Mesodermal cell (in vitro differentiated cells): ENCODE results near the gene RPL27A.

Experiments used
- H3K27ac ChIP-seq: 2 replicates; pipeline ENCODE4 v1.7.0; 2013; ENCODE audit warnings: mild to moderate bottlenecking, low read depth, low read length, moderate library complexity; ENCODE audit not compliant: severe bottlenecking
- H3K36me3 ChIP-seq: 2 replicates; pipeline ENCODE4 v1.7.1; 2013; ENCODE audit warnings: mild to moderate bottlenecking, low read length, moderate library complexity; ENCODE audit not compliant: control insufficient read depth, insufficient read depth
- H3K4me1 ChIP-seq: one replicate; pipeline ENCODE4 v1.7.1; 2013; ENCODE audit warnings: mild to moderate bottlenecking, low read length; ENCODE audit not compliant: insufficient read depth, control insufficient read depth, poor library complexity, severe bottlenecking
- H3K4me3 ChIP-seq: 2 replicates; pipeline ENCODE4 v1.7.0; 2013; ENCODE audit warnings: low read length, control low read depth, mild to moderate bottlenecking; ENCODE audit not compliant: insufficient read depth, poor library complexity, severe bottlenecking; ENCODE audit errors: extremely low read depth
- H3K9me3 ChIP-seq: 2 replicates; pipeline ENCODE4 v1.7.1; 2013; ENCODE audit warnings: mild to moderate bottlenecking, low read length, moderate library complexity; ENCODE audit not compliant: control insufficient read depth
- WGBS, 2 experiments: methylation state at CpG; one replicate each; pipeline ENCODE4 v1.1.5; 2013; ENCODE audit warnings: missing lambda C conversion rate in 2 of 2; ENCODE audit not compliant: insufficient coverage in 2 of 2; 5-methylcytosine and 5-hydroxymethylcytosine counted together

RPL27A gene

DNA sequence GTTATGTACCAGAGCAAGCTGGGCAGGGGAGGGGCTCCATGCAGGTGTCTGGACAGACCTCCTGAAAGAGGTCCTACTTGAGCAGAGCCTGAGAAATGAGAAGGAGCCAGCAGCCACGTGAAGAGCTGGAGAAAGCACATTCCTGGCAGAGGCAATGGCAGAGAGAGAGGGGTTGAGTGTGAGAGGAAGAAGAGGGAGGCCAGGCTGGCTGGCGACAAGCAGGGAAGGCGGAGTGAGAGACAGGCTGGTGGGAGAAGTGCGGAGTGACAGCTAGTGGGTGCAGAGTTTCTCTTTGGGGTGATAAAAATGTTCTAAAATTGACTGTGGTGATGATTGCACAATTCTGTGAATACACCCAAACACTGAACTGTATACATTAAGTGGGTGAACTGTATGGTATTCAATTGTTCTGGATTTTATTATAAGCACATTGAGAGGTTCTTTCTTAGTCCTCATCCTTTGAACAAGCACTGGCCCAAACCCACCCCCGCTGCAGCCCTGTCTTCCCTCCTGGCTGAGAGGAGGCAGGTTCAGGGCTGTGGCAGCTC, 29.4 kb downstream of the RPL27A start:
- 89 to 96% methylated on average over 5 of the region's 5 CpGs for WGBS, 2 experiments
- Histone ChIP-seq H3K27ac (no peak overlapping the region), H3K4me3 (no peak overlapping the region), H3K4me1 (peaks cover 25% of the 10 kb centered on the region), H3K36me3 (peaks cover 94% of the 10 kb centered on the region), H3K9me3 (no peaks in the 10 kb centered on the region)

DNA sequence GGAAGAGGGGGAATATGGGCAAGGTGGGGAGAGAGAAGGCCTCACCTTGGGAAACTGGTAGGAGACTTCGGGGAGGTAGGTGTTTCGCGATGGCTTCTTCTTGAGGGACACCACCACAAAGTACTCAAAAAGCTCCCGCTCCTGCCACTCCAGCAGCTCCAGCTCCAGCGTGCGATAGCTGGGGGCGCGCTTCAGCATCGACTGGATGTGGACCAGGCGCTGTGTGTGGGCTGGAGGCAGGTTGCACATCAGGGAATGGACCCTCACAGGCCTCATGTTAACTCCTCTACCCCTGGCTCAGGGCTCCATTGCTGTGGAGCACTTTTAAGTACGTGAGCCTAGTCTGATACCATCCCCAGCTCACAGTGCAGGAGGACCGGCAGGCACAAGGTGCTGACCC, 29.9 kb downstream of the RPL27A start:
- peaks cover 31% of the 10 kb centered on the region for H3K4me1 ChIP-seq
- no peaks in the 10 kb centered on the region for H3K9me3 ChIP-seq
- peaks cover 93% of the 10 kb centered on the region for H3K36me3 ChIP-seq
- WGBS, 2 experiments: 96 to 100% methylated on average over 7 to 8 of the region's 12 CpGs
- H3K27ac ChIP-seq: no peak overlapping the region
- no peak overlapping the region for H3K4me3 ChIP-seq

DNA sequence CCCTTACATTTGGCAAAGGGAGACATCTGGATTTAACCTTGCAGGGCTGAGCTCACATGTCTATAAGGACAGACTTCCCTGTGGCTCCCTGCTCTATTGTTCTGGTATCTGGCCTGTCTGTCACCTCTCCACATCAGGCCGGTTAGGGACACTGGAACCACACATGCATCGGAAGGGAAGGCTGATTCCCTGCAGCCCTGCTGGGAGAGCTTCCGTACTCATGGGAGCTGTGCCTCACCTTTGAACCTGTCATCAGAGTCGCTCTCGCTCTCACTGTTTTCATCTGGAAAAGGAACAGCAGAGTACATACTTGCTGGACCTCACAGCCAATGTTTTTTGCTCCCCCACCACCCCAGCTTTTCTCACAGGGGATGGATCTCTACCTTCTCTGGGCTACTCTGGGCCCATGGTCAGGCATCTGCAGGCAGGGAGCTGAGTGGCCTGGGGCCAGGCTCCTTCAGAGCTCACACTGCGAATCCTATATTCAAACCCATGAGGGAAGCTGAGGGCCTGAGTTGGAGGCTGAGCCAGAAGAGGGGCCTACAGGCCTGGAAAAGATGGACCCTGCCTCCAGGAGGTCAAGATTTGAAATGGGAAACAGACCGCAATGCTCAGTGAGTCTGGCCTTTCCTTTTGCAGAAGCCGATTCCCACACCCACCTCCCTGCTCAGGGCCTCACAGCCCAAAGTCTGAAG, 31.3 kb downstream of the RPL27A start:
- Histone ChIP-seq H3K9me3 (no peaks in the 10 kb centered on the region), H3K4me3 (no peak overlapping the region), H3K27ac (no peak overlapping the region), H3K4me1 (peaks cover 43% of the 10 kb centered on the region), H3K36me3 (peaks cover 81% of the 10 kb centered on the region)
- WGBS, 2 experiments: 86 to 91% methylated on average over 7 of the region's 8 CpGs

DNA sequence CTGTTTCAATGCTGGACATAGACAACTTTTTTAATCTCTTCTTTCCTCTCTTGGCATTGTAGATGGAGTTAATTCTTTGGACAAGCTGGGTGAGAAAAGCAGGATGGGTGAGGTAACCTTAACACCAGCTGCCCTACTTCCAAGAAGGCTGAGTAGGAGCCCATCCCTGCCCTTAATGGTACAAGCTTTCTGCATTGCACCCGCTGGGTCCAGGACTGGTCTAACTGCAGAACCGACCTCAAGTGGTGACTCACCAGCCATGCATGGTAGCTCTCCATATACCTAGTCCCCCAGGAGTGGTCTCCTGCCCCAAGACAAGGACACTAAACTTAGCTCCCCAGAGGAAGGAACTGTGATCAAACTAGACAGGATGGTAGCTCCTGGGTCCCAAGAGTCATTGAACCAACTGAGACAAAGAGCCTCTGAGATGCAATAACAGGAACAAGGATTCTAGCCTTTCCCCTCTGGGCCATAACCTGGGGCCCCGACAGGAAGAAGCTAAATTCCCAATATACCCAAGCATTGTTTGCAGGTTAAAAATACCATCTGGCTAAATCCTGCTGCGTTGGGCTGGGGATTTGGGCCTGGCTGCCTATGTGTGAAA, 32.1 kb downstream of the RPL27A start:
- H3K4me1 ChIP-seq: peaks cover 51% of the 10 kb centered on the region
- H3K9me3 ChIP-seq: no peaks in the 10 kb centered on the region
- H3K4me3 ChIP-seq: no peak overlapping the region
- 95 to 100% methylated on average over 1 to 3 of the region's 4 CpGs for WGBS, 2 experiments
- H3K36me3 ChIP-seq: peaks cover 74% of the 10 kb centered on the region
- H3K27ac ChIP-seq: no peak overlapping the region

DNA sequence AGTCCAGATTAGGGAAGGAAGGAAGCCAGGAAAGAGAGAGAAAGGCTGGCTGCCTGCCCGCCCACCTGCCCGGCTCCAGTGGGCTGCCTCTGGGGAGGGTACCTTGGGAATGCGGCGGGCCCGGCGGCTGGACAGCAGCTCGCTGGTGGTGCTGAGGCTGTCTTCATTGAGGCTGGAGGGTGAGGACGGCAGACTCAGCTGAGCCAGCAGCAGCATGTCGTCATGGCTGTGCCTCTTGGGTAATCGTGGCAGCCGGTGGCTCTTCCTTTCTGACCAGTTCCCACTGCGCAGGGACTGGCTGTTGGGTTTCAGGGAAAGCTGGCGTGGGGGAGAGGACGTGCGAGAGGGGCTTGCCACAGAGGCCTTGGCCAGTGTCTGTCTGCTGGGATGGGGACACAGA, 32.9 kb downstream of the RPL27A start:
- Histone ChIP-seq H3K4me1 (peaks cover 58% of the 10 kb centered on the region), H3K36me3 (peaks cover 67% of the 10 kb centered on the region), H3K27ac (no peak overlapping the region), H3K4me3 (no peak overlapping the region), H3K9me3 (no peaks in the 10 kb centered on the region)
- 95 to 96% methylated on average over 5 to 14 of the region's 15 CpGs for WGBS, 2 experiments

DNA sequence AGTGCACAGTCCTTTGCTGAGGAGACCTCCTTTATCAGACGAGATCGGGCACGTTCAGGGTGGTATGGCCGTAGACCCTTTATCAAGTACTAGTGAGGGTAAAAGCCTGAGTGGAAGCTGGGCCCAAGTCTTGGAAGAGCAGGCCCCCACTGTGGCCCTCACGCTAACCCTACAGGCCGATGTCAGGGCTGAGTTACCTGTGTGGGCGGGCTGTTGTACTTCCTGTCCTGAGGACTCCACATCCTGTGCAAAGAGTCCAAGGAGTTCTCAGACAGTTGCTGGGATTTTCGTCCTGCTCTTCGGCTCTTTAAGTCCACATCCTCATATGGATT, 34.9 kb downstream of the RPL27A start:
- Histone ChIP-seq H3K4me1 (peaks cover 79% of the 10 kb centered on the region), H3K36me3 (peaks cover 49% of the 10 kb centered on the region), H3K27ac (peak overlapping the region; percentile 96), H3K4me3 (no peak overlapping the region), H3K9me3 (no peaks in the 10 kb centered on the region)
- WGBS, 2 experiments: 87 to 96% methylated on average over 6 to 7 of the region's 9 CpGs

DNA sequence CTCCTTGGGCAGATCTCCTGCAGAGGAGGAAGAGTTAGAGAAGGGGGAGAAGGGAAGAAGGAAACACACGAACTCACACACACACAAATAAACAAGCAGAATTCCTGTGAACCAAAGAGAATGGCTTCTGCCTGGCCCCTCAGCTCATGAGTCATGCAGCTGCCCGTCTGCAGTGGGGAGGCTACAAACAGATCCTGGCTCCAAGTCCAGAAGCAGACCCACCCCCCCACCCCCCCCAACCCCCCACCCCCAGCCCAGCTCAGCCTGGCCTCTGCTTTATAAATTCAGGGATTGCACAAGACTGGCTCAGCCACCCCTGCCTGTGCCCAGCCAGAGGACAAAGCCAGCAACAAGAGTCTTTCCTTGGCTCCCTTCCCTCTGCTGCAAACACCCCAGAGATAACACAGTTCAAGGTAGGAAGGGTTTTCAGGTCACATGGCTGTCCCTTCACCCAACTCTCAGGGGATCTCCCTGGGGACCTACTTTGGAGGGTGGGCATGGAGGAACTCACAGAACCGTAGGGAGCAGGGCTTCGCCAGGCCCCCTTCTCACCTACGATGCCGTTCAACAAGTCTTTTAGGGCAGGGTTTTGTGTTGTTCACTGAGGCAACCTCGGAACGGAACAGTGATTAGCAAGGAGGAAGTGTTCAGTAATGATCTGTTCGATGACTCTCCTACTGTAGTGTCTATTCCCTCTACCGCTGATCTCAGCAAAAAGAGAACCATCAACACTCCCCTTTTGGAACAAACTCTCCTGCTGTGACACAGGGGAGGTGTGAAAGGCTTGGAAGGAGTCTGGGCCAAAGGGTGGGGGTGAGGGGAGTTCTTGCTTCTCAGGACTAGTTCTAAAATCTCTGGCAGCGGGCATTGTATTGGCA, 35.5 kb downstream of the RPL27A start:
- H3K36me3 ChIP-seq: peaks cover 46% of the 10 kb centered on the region
- WGBS, 2 experiments: 64 to 67% methylated on average over 3 to 4 of the region's 11 CpGs
- H3K4me1 ChIP-seq: peaks cover 85% of the 10 kb centered on the region
- H3K4me3 ChIP-seq: peak overlapping the region; percentile 31
- H3K27ac ChIP-seq: peak overlapping the region; percentile 98
- no peaks in the 10 kb centered on the region for H3K9me3 ChIP-seq

DNA sequence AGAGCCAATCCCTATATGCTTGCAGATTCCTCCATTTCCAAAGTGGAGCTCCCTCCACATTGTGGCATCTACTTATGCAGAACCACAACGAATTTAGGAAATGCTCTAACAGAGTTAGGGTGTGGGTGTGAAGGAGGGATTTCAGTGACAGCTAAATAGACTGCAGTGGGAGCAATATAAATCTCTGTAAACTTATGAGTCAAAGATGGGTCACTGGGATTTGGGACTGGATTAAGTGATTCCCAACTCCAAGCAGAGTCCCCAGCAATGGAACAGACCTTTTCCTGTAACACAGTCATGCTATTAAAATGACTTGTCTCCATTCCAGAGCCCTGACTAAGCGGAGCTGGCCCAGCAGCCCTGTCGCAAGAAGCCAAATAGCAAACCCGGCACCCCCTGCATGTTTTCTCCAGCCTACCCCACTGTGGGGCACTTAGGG, 36.6 kb downstream of the RPL27A start:
- H3K4me1 ChIP-seq: peaks cover 93% of the 10 kb centered on the region
- H3K4me3 ChIP-seq: peak overlapping the region; percentile 31
- H3K36me3 ChIP-seq: peaks cover 46% of the 10 kb centered on the region
- H3K9me3 ChIP-seq: no peaks in the 10 kb centered on the region
- peak overlapping the region; percentile 98 for H3K27ac ChIP-seq
- WGBS, 2 experiments: 52 to 58% methylated on average over 2 to 3 of the region's 4 CpGs

DNA sequence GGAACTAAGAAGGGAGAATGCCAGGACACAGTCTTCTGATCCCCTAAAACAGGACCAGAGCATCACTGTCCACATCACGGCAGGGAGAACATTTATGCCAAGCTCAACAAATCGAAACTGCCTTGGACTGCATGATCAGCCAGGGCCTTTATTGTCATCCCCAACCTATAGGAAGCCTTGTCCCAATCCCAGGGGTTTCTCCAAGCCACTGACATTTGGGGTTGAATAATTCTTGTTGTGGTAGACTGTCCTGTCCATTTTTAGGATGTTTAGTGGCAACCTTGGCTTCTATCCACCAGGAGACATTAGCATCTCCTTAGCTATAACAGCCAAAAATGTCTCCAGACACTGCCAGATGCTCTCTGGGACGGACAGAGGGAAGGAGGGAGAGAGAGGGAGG, 37.1 kb downstream of the RPL27A start:
- Histone ChIP-seq H3K27ac (peak overlapping the region; percentile 98), H3K9me3 (no peaks in the 10 kb centered on the region), H3K36me3 (peaks cover 46% of the 10 kb centered on the region), H3K4me1 (peaks cover 95% of the 10 kb centered on the region), H3K4me3 (no peak overlapping the region)
- WGBS, 2 experiments: 67 to 80% methylated on average over 1 to 2 of the region's 3 CpGs

DNA sequence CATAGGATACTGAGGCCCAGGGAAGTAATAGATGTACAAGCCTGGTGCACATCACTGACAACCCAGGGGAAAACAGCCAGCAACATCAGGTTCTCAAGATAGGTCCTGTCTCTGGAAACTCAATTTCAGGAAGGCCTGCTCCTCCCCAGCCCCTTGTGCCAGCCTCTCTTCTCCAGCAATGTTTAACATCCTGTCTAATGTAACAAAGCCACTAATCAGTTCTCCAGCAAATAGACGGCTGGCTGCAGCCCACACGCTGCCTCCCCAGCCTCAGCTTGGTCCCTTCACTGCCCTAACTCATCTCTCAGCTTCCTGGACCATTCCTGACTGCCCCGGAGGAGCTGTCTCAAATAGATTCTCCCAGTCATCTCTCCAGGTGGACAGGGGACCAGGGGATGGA, 37.8 kb downstream of the RPL27A start:
- no peaks in the 10 kb centered on the region for H3K9me3 ChIP-seq
- H3K36me3 ChIP-seq: peaks cover 46% of the 10 kb centered on the region
- H3K4me3 ChIP-seq: no peak overlapping the region
- WGBS, 2 experiments: 80% methylated on average over 2 of the region's 3 CpGs; no CpG with 5 or more reads in 1 of the 2 experiments
- peak overlapping the region; percentile 98 for H3K27ac ChIP-seq
- H3K4me1 ChIP-seq: peaks cover 91% of the 10 kb centered on the region
